GM21526 (cell line): Measurements from ENCODE around the gene DQX1.
A peak's percentile ranks its signal among the peaks of the same experiment; 100 is the strongest.
"Not testable (repeated sequence)": the region's sequence is repeated elsewhere in the genome, so short reads cannot be mapped to it uniquely, and the experiment has no call there.

Experiments
- ATAC-seq: cut with Tn5 transposase; IDR thresholded peaks from one replicate; pipeline ENCODE4 v1.9.1; 2021; ENCODE audit warnings: moderate library complexity; ENCODE audit not compliant: unreplicated experiment, low FRiP score

Gene DQX1

GRCh38 chr2:74472086-74472944 lies 53.7 kb downstream of the DQX1 start, which contains the start of gene MRPL53:
TSS of gene MRPL53 (minus strand) at chr2:74472680. CDS start at chr2:74472660, 20 bp downstream.
- ATAC-seq = peak; percentile 70

DNA sequence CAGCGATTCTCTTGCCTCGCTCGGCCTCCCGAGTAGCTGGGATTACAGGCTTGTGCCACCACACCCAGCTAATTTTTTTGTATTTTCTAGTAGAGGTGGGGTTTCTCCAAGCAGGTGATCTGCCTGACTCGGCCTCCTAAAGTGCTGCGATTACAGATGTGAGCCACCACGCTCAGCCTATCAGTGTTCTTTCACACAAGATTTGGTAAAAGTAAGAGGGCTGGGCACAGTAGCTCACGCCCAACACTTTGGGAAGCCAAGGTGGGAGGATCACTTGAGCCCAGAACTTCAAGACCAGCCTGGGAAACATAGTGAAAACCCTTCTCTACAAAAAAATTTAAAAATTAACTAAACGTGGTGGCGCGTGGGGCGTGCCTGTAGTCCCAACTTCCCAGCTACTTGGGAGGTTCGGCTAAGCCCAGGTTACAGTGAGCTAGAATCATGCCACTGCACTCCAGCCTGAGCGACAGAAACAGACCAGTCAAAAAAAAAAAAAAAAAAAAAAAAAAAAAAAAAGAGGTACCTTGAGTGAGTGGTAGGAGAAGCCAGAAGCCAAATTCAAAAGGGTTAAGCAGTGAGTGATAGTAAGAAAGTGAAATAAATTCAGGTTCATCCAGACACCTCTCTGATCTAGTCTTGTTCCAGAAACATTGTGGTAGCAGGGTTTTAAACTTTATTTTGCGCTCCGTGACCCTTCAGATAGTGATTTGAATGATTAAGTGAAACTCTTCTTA lies 54.5 kb downstream of the DQX1 start:
- ATAC-seq = no peak

DNA sequence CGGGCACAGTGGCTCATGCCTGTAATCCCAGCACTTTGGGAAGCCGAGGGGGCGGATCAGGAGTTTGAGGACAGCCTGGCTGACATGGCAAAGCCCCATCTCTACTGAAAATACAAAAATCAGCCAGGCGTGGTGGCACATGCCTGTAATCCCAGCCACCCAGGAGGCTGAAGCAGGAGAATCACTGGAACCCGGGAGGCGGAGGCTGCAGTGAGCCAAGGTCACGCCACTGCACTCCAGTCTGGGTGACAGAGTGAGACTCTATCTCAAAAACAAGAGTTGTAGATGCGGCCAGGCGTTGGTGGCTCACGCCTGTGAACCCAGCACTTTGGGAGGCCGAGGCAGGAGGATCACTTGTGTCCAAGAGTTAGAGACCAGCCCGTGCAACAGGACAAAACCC lies 55.3 kb downstream of the DQX1 start:
- not testable (repeated sequence) for ATAC-seq
